Trophoblast cell (in vitro differentiated cells and primary cell): ENCODE measurements around the gene RUFY1.

Source experiments
- DNase-seq, 2 donors: peaks; one replicate each; pipeline ENCODE4 v3.0.0-alpha.2; 2016
- H2AFZ ChIP-seq: 2 replicates; pipeline ENCODE4 v1.6.1; 2013; ENCODE audit warnings: low read length, moderate library complexity, mild to moderate bottlenecking; ENCODE audit not compliant: insufficient read depth, poor library complexity
- H2AK5ac ChIP-seq: 2 replicates; pipeline ENCODE4 v1.6.1; 2013; ENCODE audit warnings: mild to moderate bottlenecking, low read length
- H2BK120ac ChIP-seq: 2 replicates; pipeline ENCODE4 v1.6.1; 2013; ENCODE audit warnings: low read length, mild to moderate bottlenecking, moderate library complexity; ENCODE audit not compliant: insufficient read depth, poor library complexity
- H2BK12ac ChIP-seq: 2 replicates; pipeline ENCODE4 v1.6.1; 2013; ENCODE audit warnings: mild to moderate bottlenecking, low read length, moderate library complexity
- H2BK5ac ChIP-seq: 2 replicates; pipeline ENCODE4 v1.6.1; 2013; ENCODE audit warnings: low read length, low read depth, moderate library complexity, mild to moderate bottlenecking; ENCODE audit not compliant: poor library complexity
- H3K14ac ChIP-seq: 2 replicates; pipeline ENCODE4 v1.6.1; 2013; ENCODE audit warnings: mild to moderate bottlenecking, low read length
- H3K18ac ChIP-seq: 2 replicates; pipeline ENCODE4 v1.6.1; 2013; ENCODE audit warnings: mild to moderate bottlenecking, low read length
- H3K23ac ChIP-seq: 2 replicates; pipeline ENCODE4 v1.6.1; 2013; ENCODE audit warnings: low read length
- H3K27ac ChIP-seq: 2 replicates; pipeline ENCODE4 v1.5.1; 2013; ENCODE audit warnings: low read depth, mild to moderate bottlenecking, inconsistent platforms, low read length, moderate library complexity
- H3K27me3 ChIP-seq: 2 replicates; pipeline ENCODE4 v1.6.1; 2013; ENCODE audit warnings: inconsistent platforms, mild to moderate bottlenecking, low read length, moderate library complexity; ENCODE audit not compliant: insufficient read depth
- H3K36me3 ChIP-seq, 2 experiments: 1 replicate in 1 of 2; 2 replicates in 1 of 2; pipeline ENCODE4 v1.6.1; 2013; ENCODE audit warnings: low read length in 2 of 2, mild to moderate bottlenecking in 2 of 2, moderate library complexity in 1 of 2; ENCODE audit not compliant: insufficient read depth in 2 of 2, control insufficient read depth in 1 of 2
- H3K4ac ChIP-seq: 2 replicates; pipeline ENCODE4 v1.6.1; 2013; ENCODE audit warnings: low read depth, mild to moderate bottlenecking, low read length, moderate library complexity
- H3K4me1 ChIP-seq, 2 experiments: 1 replicate in 1 of 2; 2 replicates in 1 of 2; pipeline ENCODE4 v1.6.1; 2013; ENCODE audit warnings: low read length in 2 of 2, mild to moderate bottlenecking in 2 of 2, moderate library complexity in 1 of 2; ENCODE audit not compliant: insufficient read depth in 2 of 2, control insufficient read depth in 1 of 2
- H3K4me2 ChIP-seq: 2 replicates; pipeline ENCODE4 v1.6.1; 2013; ENCODE audit warnings: inconsistent platforms, mild to moderate bottlenecking, low read length, moderate library complexity
- H3K4me3 ChIP-seq: 2 replicates; pipeline ENCODE4 v1.5.1; 2013; ENCODE audit warnings: mild to moderate bottlenecking, low read depth, low read length, inconsistent platforms
- H3K79me1 ChIP-seq: one replicate; pipeline ENCODE4 v1.6.1; 2013; ENCODE audit warnings: low read length
- H3K79me2 ChIP-seq: 2 replicates; pipeline ENCODE4 v1.6.1; 2013; ENCODE audit warnings: low read length, mild to moderate bottlenecking; ENCODE audit not compliant: control insufficient read depth, insufficient read depth, poor library complexity
- H3K9ac ChIP-seq: 2 replicates; pipeline ENCODE4 v1.6.1; 2013; ENCODE audit warnings: mild to moderate bottlenecking, low read length
- H3K9me3 ChIP-seq: 2 replicates; pipeline ENCODE4 v1.6.1; 2013; ENCODE audit warnings: low read depth, mild to moderate bottlenecking, control low read depth, inconsistent platforms, low read length; ENCODE audit not compliant: insufficient read depth
- H4K12ac ChIP-seq: 2 replicates; pipeline ENCODE4 v1.6.1; 2013; ENCODE audit warnings: low read depth, mild to moderate bottlenecking, low read length, moderate library complexity
- H4K8ac ChIP-seq: 2 replicates; pipeline ENCODE4 v1.6.1; 2013; ENCODE audit warnings: low read depth, mild to moderate bottlenecking, low read length, moderate library complexity
- H4K91ac ChIP-seq: one replicate; pipeline ENCODE4 v1.6.1; 2013; ENCODE audit warnings: low read depth, mild to moderate bottlenecking, low read length, moderate library complexity
- WGBS: extraction: QIAGEN DNeasy Blood & Tissue Kit; methylation state at CpG from one replicate; pipeline ENCODE4 v1.1.7; 2013; ENCODE audit warnings: missing lambda C conversion rate; ENCODE audit not compliant: insufficient read length, insufficient coverage; ENCODE audit errors: extremely low coverage; 5-methylcytosine and 5-hydroxymethylcytosine counted together

RUFY1 gene

GRCh38 chr5:179596421-179596820 is 46.1 kb downstream of the RUFY1 start:
- Histone ChIP-seq H3K14ac (no peak overlapping the region), H3K4ac (no peak overlapping the region), H3K18ac (no peak overlapping the region), H3K23ac (no peak overlapping the region), H3K9me3 (no peaks in the 10 kb centered on the region), H3K36me3 (peaks cover 55 to 79% of the 10 kb centered on the region in 2 experiments), H3K4me1 (no peaks in the 10 kb centered on the region), H3K79me2 (no peaks in the 10 kb centered on the region), H2BK5ac (no peak overlapping the region), H4K91ac (no peak overlapping the region), H4K12ac (no peak overlapping the region), H2AK5ac (no peak overlapping the region), H3K9ac (no peak overlapping the region), H2AFZ (no peak overlapping the region), H3K4me2 (no peak overlapping the region), H2BK120ac (no peak overlapping the region), H3K4me3 (no peak overlapping the region), H3K79me1 (no peaks in the 10 kb centered on the region), H4K8ac (no peak overlapping the region), H2BK12ac (no peak overlapping the region), H3K27me3 (no peaks in the 10 kb centered on the region), H3K27ac (no peak overlapping the region)
- WGBS = no CpG with 5 or more reads among the region's 13 CpGs
- DNase-seq = no peak

- Histone ChIP-seq H4K8ac (no peak overlapping the region), H3K14ac (no peak overlapping the region), H3K36me3 (peaks cover 63 to 75% of the 10 kb centered on the region in 2 experiments), H3K27me3 (no peaks in the 10 kb centered on the region), H3K27ac (no peak overlapping the region), H2BK120ac (no peak overlapping the region), H3K4me2 (no peak overlapping the region), H3K4me1 (no peaks in the 10 kb centered on the region), H3K4me3 (no peak overlapping the region), H2AK5ac (no peak overlapping the region), H3K79me2 (no peaks in the 10 kb centered on the region), H2BK5ac (no peak overlapping the region), H3K4ac (no peak overlapping the region), H3K18ac (no peak overlapping the region), H4K91ac (no peak overlapping the region), H3K23ac (no peak overlapping the region), H4K12ac (no peak overlapping the region), H3K9ac (peak overlapping the region; percentile 36), H3K9me3 (no peaks in the 10 kb centered on the region), H2AFZ (no peak overlapping the region), H2BK12ac (no peak overlapping the region), H3K79me1 (no peaks in the 10 kb centered on the region)
- DNase-seq = no peak
- no CpG with 5 or more reads among the region's 9 CpGs for WGBS
Observed at GRCh38 chr5:179599100-179599499, 48.7 kb downstream of the RUFY1 start.

- Histone ChIP-seq H4K12ac (no peak overlapping the region), H3K9ac (no peak overlapping the region), H4K91ac (no peak overlapping the region), H3K18ac (no peak overlapping the region), H3K4ac (no peak overlapping the region), H3K4me1 (no peaks in the 10 kb centered on the region), H3K4me3 (no peak overlapping the region), H3K4me2 (no peak overlapping the region), H3K79me1 (no peaks in the 10 kb centered on the region), H3K27ac (no peak overlapping the region), H4K8ac (no peak overlapping the region), H2BK5ac (no peak overlapping the region), H3K27me3 (no peaks in the 10 kb centered on the region), H3K9me3 (no peaks in the 10 kb centered on the region), H3K36me3 (peaks cover 60 to 75% of the 10 kb centered on the region in 2 experiments), H3K23ac (no peak overlapping the region), H3K14ac (no peak overlapping the region), H3K79me2 (no peaks in the 10 kb centered on the region), H2BK12ac (no peak overlapping the region), H2AK5ac (no peak overlapping the region), H2AFZ (no peak overlapping the region), H2BK120ac (no peak overlapping the region)
- no peak for DNase-seq
- no CpG with 5 or more reads among the region's 16 CpGs for WGBS
Observed at GRCh38 chr5:179599566-179599965, 49.2 kb downstream of the RUFY1 start.

DNA sequence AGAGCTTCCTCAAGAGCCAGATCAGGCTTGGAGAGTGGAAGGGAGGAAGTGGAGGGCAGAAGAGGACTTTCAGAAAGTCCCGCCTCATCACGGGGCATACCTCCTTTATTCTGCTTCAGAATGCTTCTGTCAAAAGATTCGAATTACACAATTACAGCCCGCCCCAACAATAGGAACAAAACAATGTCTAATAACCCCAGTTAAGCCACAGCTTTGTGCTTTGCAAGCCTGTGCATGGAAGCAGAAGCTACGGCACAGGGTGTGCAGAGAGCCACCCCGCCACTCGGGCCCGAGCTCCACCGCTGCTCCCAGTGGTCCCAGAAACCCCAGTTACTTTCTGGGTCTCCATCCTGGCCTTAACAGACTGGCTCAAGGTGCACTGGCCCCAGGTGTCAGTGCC is 49.6 kb downstream of the RUFY1 start:
- no peak overlapping the region for H3K14ac ChIP-seq
- no peak overlapping the region for H2BK120ac ChIP-seq
- no peaks in the 10 kb centered on the region for H3K79me1 ChIP-seq
- no peak overlapping the region for H3K18ac ChIP-seq
- H2AK5ac ChIP-seq = no peak overlapping the region
- H3K27me3 ChIP-seq = no peaks in the 10 kb centered on the region
- no peaks in the 10 kb centered on the region for H3K4me1 ChIP-seq
- H2AFZ ChIP-seq = no peak overlapping the region
- H4K91ac ChIP-seq = no peak overlapping the region
- H3K27ac ChIP-seq = no peak overlapping the region
- peak in 1 of 2 donors; percentile 16 for DNase-seq
- H4K8ac ChIP-seq = no peak overlapping the region
- H3K79me2 ChIP-seq = no peaks in the 10 kb centered on the region
- H3K4me3 ChIP-seq = no peak overlapping the region
- H3K36me3 ChIP-seq = peaks cover 58 to 71% of the 10 kb centered on the region in 2 experiments
- no peak overlapping the region for H3K23ac ChIP-seq
- no peak overlapping the region for H3K4ac ChIP-seq
- no peak overlapping the region for H3K4me2 ChIP-seq
- H3K9me3 ChIP-seq = no peaks in the 10 kb centered on the region
- H3K9ac ChIP-seq = no peak overlapping the region
- no peak overlapping the region for H4K12ac ChIP-seq
- H2BK5ac ChIP-seq = no peak overlapping the region
- WGBS = no CpG with 5 or more reads among the region's 9 CpGs
- no peak overlapping the region for H2BK12ac ChIP-seq
